MM.1S (cell line): Measurements from ENCODE around the gene CHCHD3.

Experiments used
- DNase-seq: peaks from one replicate; pipeline ENCODE4 v3.0.0-alpha.2; 2015
- H2AFZ ChIP-seq: fragments of 300-600 bp; sonication (generic); 2 replicates; pipeline ENCODE4 v1.6.0; 2016; ENCODE audit warnings: antibody characterized with exemption, low read length
- H3F3A ChIP-seq: fragments of 300-600 bp; sonication (generic); 2 replicates; pipeline ENCODE4 v1.6.1; 2016; ENCODE audit warnings: mild to moderate bottlenecking, antibody characterized with exemption, low read length, moderate library complexity, mixed read lengths; ENCODE audit not compliant: insufficient read depth
- H3K27ac ChIP-seq: fragments of 300-600 bp; sonication (generic); 2 replicates; pipeline ENCODE4 v1.5.1; 2016; ENCODE audit warnings: mild to moderate bottlenecking, low read length
- H3K27me3 ChIP-seq: fragments of 300-600 bp; sonication (generic); replicated peaks from 2 replicates; pipeline ENCODE4 v1.6.0; 2016; ENCODE audit warnings: low read length; ENCODE audit not compliant: insufficient read depth
- H3K36me3 ChIP-seq: fragments of 300-600 bp; sonication (generic); replicated peaks from 2 replicates; pipeline ENCODE4 v1.6.1; 2016; ENCODE audit warnings: mild to moderate bottlenecking, low read length, mixed read lengths; ENCODE audit not compliant: insufficient read depth
- H3K4me1 ChIP-seq: fragments of 300-600 bp; sonication (generic); 2 replicates; pipeline ENCODE4 v1.6.1; 2016; ENCODE audit warnings: low read length, mixed read lengths
- H3K4me2 ChIP-seq: fragments of 300-600 bp; sonication (generic); 2 replicates; pipeline ENCODE4 v1.6.0; 2016; ENCODE audit warnings: low read depth, low read length
- H3K4me3 ChIP-seq: fragments of 300-600 bp; sonication (generic); 2 replicates; pipeline ENCODE4 v1.5.1; 2016; ENCODE audit warnings: low read length, mixed read lengths
- H3K79me2 ChIP-seq: fragments of 300-600 bp; sonication (generic); 2 replicates; pipeline ENCODE4 v1.6.1; 2016; ENCODE audit warnings: mixed run types, low read length, mixed read lengths
- H3K9ac ChIP-seq: fragments of 300-600 bp; sonication (generic); 2 replicates; pipeline ENCODE4 v1.6.1; 2016; ENCODE audit warnings: low read length, mixed read lengths
- H3K9me2 ChIP-seq: fragments of 300-600 bp; sonication (generic); replicated peaks from 2 replicates; pipeline ENCODE4 v1.6.1; 2016; ENCODE audit warnings: mild to moderate bottlenecking, low read length, mixed read lengths; ENCODE audit not compliant: insufficient read depth
- H3K9me3 ChIP-seq: fragments of 300-600 bp; sonication (generic); replicated peaks from 2 replicates; pipeline ENCODE4 v1.6.1; 2016; ENCODE audit warnings: mild to moderate bottlenecking, low read length, mixed read lengths; ENCODE audit not compliant: insufficient read depth
- H4K20me1 ChIP-seq: fragments of 300-600 bp; sonication (generic); 2 replicates; pipeline ENCODE4 v1.6.1; 2016; ENCODE audit warnings: mild to moderate bottlenecking, low read length, moderate library complexity, mixed read lengths; ENCODE audit not compliant: insufficient read depth
- CTCF ChIP-seq: fragments of 300-600 bp; sonication (generic); IDR thresholded peaks from 2 replicates; pipeline ENCODE4 v1.5.1; 2016; ENCODE audit warnings: antibody characterized with exemption, low read length, mixed read lengths
- EZH2 ChIP-seq: fragments of 300-600 bp; sonication (generic); optimal IDR thresholded peaks from 2 replicates; pipeline ENCODE3; 2017; ENCODE audit warnings: low read depth, mild to moderate bottlenecking, antibody characterized with exemption, low read length, mixed read lengths
- EZH2phosphoT487 ChIP-seq: fragments of 300-600 bp; sonication (generic); IDR thresholded peaks from 2 replicates; pipeline ENCODE4 v1.6.1; 2018; ENCODE audit warnings: antibody characterized with exemption, low read length

CHCHD3 gene

GRCh38 chr7:133024596-133024995 is 57.3 kb downstream of the CHCHD3 start:
- Histone ChIP-seq H3K4me2 (no peak overlapping the region), H4K20me1 (no peaks in the 10 kb centered on the region), H3K9me2 (no peaks in the 10 kb centered on the region), H3K27ac (no peak overlapping the region), H3K36me3 (no peaks in the 10 kb centered on the region; the same call in 1 of the 2 replicates), H3K27me3 (no peaks in the 10 kb centered on the region), H2AFZ (no peak overlapping the region), H3K9ac (no peak overlapping the region), H3K4me1 (0 out of 2 replicates have a peak, but pooled peaks cover 4% of the 10 kb centered on the region), H3K9me3 (no peaks in the 10 kb centered on the region), H3F3A (no peaks in the 10 kb centered on the region), H3K79me2 (peaks cover 27% of the 10 kb centered on the region), H3K4me3 (no peak overlapping the region)
- TF ChIP-seq EZH2 (no peak), CTCF (no peak), EZH2phosphoT487 (no peak)
- DNase-seq: no peak

- H3K36me3 ChIP-seq: no peaks in the 10 kb centered on the region; the same call in 1 of the 2 replicates
- H3K4me3 ChIP-seq: no peak overlapping the region
- H2AFZ ChIP-seq: no peak overlapping the region
- TF ChIP-seq CTCF: no peak
- no peak for TF ChIP-seq EZH2phosphoT487
- 0 out of 2 replicates have a peak, but pooled peaks cover 8% of the 10 kb centered on the region for H3K4me1 ChIP-seq
- no peaks in the 10 kb centered on the region for H3K27me3 ChIP-seq
- H3K79me2 ChIP-seq: peaks cover 29% of the 10 kb centered on the region
- no peaks in the 10 kb centered on the region for H3F3A ChIP-seq
- no peaks in the 10 kb centered on the region for H4K20me1 ChIP-seq
- no peak overlapping the region for H3K9ac ChIP-seq
- no peaks in the 10 kb centered on the region for H3K9me3 ChIP-seq
- H3K9me2 ChIP-seq: no peaks in the 10 kb centered on the region
- H3K4me2 ChIP-seq: no peak overlapping the region
- no peak overlapping the region for H3K27ac ChIP-seq
- DNase-seq: no peak
These were observed 58.4 kb downstream of the CHCHD3 start for GRCh38 chr7:133023370-133024071.

GRCh38 chr7:133022661-133023060 is 59.2 kb downstream of the CHCHD3 start:
- peaks cover 16% of the 10 kb centered on the region for H3K4me1 ChIP-seq
- TF ChIP-seq EZH2phosphoT487: no peak
- no peak for DNase-seq
- no peaks in the 10 kb centered on the region for H3F3A ChIP-seq
- no peaks in the 10 kb centered on the region for H3K27me3 ChIP-seq
- no peak overlapping the region for H3K4me2 ChIP-seq
- no peaks in the 10 kb centered on the region for H4K20me1 ChIP-seq
- peaks cover 31% of the 10 kb centered on the region for H3K79me2 ChIP-seq
- H3K36me3 ChIP-seq: no peaks in the 10 kb centered on the region; the same call in 1 of the 2 replicates
- no peaks in the 10 kb centered on the region for H3K9me3 ChIP-seq
- no peaks in the 10 kb centered on the region for H3K9me2 ChIP-seq
- no peak overlapping the region for H3K9ac ChIP-seq
- no peak overlapping the region for H3K4me3 ChIP-seq
- no peak overlapping the region for H3K27ac ChIP-seq
- no peak overlapping the region for H2AFZ ChIP-seq

GRCh38 chr7:133021196-133021595 is 60.7 kb downstream of the CHCHD3 start:
- DNase-seq: no peak
- Histone ChIP-seq H3K9me2 (no peaks in the 10 kb centered on the region), H4K20me1 (no peaks in the 10 kb centered on the region), H3K79me2 (peaks cover 40% of the 10 kb centered on the region), H3K4me3 (no peak overlapping the region), H3K27me3 (no peaks in the 10 kb centered on the region), H3K4me2 (no peak overlapping the region), H2AFZ (no peak overlapping the region), H3K9me3 (no peaks in the 10 kb centered on the region), H3K36me3 (no peaks in the 10 kb centered on the region; the same call in 1 of the 2 replicates), H3K9ac (no peak overlapping the region), H3F3A (no peaks in the 10 kb centered on the region), H3K4me1 (peaks cover 16% of the 10 kb centered on the region), H3K27ac (no peak overlapping the region)
- TF ChIP-seq EZH2phosphoT487 (no peak), CTCF (no peak), EZH2 (no peak)
